ENCODE measurements around the gene TUBGCP6.

GRCh38 chr22:50189184-50189848 is 55.5 kb downstream of the TUBGCP6 start:
- TF ChIP-seq CTCF (IDR thresholded peaks at IDR 0.05; ENCODE audit: low read depth, low read length, poor library complexity, severe bottlenecking), result no peak
- no peak for TF ChIP-seq EZH2phosphoT487 (IDR thresholded peaks at IDR 0.05; ENCODE audit: borderline replicate concordance, low read length)
